Activated gamma-delta T cell treated with anti-CD3 and anti-CD28 coated beads, Interleukin-2, amount 50 U/mL, for 16 hours (primary cell): ENCODE data around the gene HMGXB3.
A peak's percentile ranks its signal among the peaks of the same experiment; 100 is the strongest.

Experiments
- DNase-seq: peaks from one replicate; pipeline ENCODE4 v3.0.0-alpha.2; 2020; ENCODE audit warnings: low read depth

Gene HMGXB3

GRCh38 chr5:150000256-150000989 lies at the start of gene HMGXB3, which contains the start of gene TIGD6:
Gene HMGXB3, plus strand, starts transcription at chr5:150000739. Its CDS starts 4,114 bp downstream, at chr5:150004853.
Gene TIGD6, minus strand, starts transcription at chr5:150000654. Its CDS starts 4,306 bp downstream, at chr5:149996348.
- peak; percentile 81 for DNase-seq

GRCh38 chr5:149951138-149951749 lies 49.3 kb upstream of the HMGXB3 start:
- no peak for DNase-seq

- DNase-seq: no peak
Observed at GRCh38 chr5:149953436-149954121, 47.0 kb upstream of the HMGXB3 start.

- no peak for DNase-seq
Observed at GRCh38 chr5:149954798-149955197, 45.7 kb upstream of the HMGXB3 start.

GRCh38 chr5:149956685-149957084 lies 43.9 kb upstream of the HMGXB3 start:
- no peak for DNase-seq

GRCh38 chr5:149957855-149958254 lies 42.7 kb upstream of the HMGXB3 start:
- DNase-seq: no peak

GRCh38 chr5:149959406-149960236 lies 40.9 kb upstream of the HMGXB3 start:
- peak; percentile 8 for DNase-seq

GRCh38 chr5:149960272-149961185 lies 40.0 kb upstream of the HMGXB3 start, which contains the start of gene SLC26A2:
Gene SLC26A2, plus strand, starts transcription at chr5:149960758. Its CDS starts 16,895 bp downstream, at chr5:149977653.
- peak; percentile 91 for DNase-seq

- no peak for DNase-seq
Observed at GRCh38 chr5:149961186-149961685, 39.3 kb upstream of the HMGXB3 start.

GRCh38 chr5:149961957-149962409 lies 38.6 kb upstream of the HMGXB3 start:
- DNase-seq: no peak

- no peak for DNase-seq
Observed at GRCh38 chr5:149962601-149963300, 37.8 kb upstream of the HMGXB3 start.

- DNase-seq: no peak
Observed at GRCh38 chr5:149963729-149964128, 36.8 kb upstream of the HMGXB3 start.

GRCh38 chr5:149966946-149967345 lies 33.6 kb upstream of the HMGXB3 start:
- no peak for DNase-seq

- no peak for DNase-seq
Observed at GRCh38 chr5:149969181-149969930, 31.2 kb upstream of the HMGXB3 start.

GRCh38 chr5:149975409-149975808 lies 25.1 kb upstream of the HMGXB3 start:
- DNase-seq: no peak

GRCh38 chr5:149979896-149980295 lies 20.6 kb upstream of the HMGXB3 start:
- no peak for DNase-seq

GRCh38 chr5:149981206-149981605 lies 19.3 kb upstream of the HMGXB3 start:
- DNase-seq: no peak

GRCh38 chr5:149982505-149982904 lies 18.0 kb upstream of the HMGXB3 start:
- DNase-seq: no peak

- DNase-seq: no peak
Observed at GRCh38 chr5:149988126-149988525, 12.4 kb upstream of the HMGXB3 start.
